PC-3 (cell line): ENCODE results near the gene SH3RF3. TPM values are rescaled to one million over a fixed set of nuclear protein-coding genes. Genes with fewer than 3 reads are reported as not detected.

Experiments
- ATAC-seq: fragments of 200-7000 bp; cut with Tn5 transposase; 2 replicates; pipeline ENCODE4 v1.9.1; 2020; ENCODE audit warnings: mild to moderate bottlenecking, moderate library complexity
- BruUV-seq: library from RNA; stranded (reverse); fragments of 400-500 nt; replicated peaks from 2 replicates; lab custom pipeline; 2021; lab: Mats Ljungman, UMichigan
- CTCF ChIA-PET: fragments of 300-600 bp; sonication (Branson Sonifier 250); formaldehyde crosslinking; loops from one replicate; lab custom pipeline; 2022; ENCODE audit warnings: antibody characterized with exemption; lab: Charles Lee
- POLR2A ChIA-PET: fragments of 300-600 bp; sonication (Branson Sonifier 250); formaldehyde crosslinking; loops from one replicate; lab custom pipeline; 2022; ENCODE audit warnings: antibody characterized with exemption; ENCODE audit not compliant: unreplicated experiment; lab: Charles Lee
- DNase-seq: peaks from one replicate; pipeline ENCODE4 v3.0.0-alpha.2; 2015
- H2AFZ ChIP-seq: fragments of 300-600 bp; sonication (generic); 2 replicates; pipeline ENCODE4 v1.6.0; 2016; ENCODE audit warnings: antibody characterized with exemption, low read length
- H3F3A ChIP-seq: fragments of 300-600 bp; sonication (generic); one replicate; pipeline ENCODE4 v1.6.0; 2017; ENCODE audit warnings: antibody characterized with exemption, low read length, control low read depth, mild to moderate bottlenecking; ENCODE audit not compliant: unreplicated experiment
- H3K27ac ChIP-seq: fragments of 300-600 bp; sonication (generic); 2 replicates; pipeline ENCODE4 v1.5.1; 2016; ENCODE audit warnings: mild to moderate bottlenecking, low read length
- H3K27me3 ChIP-seq: fragments of 300-600 bp; sonication (generic); 2 replicates; pipeline ENCODE4 v1.6.1; 2016; ENCODE audit warnings: low read length, mixed read lengths
- H3K36me3 ChIP-seq: fragments of 300-600 bp; sonication (generic); 2 replicates; pipeline ENCODE4 v1.6.1; 2016; ENCODE audit warnings: low read depth, mixed run types, low read length, mixed read lengths
- H3K4me1 ChIP-seq: fragments of 300-600 bp; sonication (generic); 2 replicates; pipeline ENCODE4 v1.5.1; 2016; ENCODE audit warnings: low read length; ENCODE audit not compliant: insufficient read depth
- H3K4me2 ChIP-seq: fragments of 300-600 bp; sonication (generic); 2 replicates; pipeline ENCODE4 v1.6.0; 2016; ENCODE audit warnings: low read length
- H3K4me3 ChIP-seq: fragments of 300-600 bp; sonication (generic); 2 replicates; pipeline ENCODE4 v1.5.1; 2016; ENCODE audit warnings: mild to moderate bottlenecking, low read length, mixed read lengths
- H3K79me2 ChIP-seq: fragments of 300-600 bp; sonication (generic); 2 replicates; pipeline ENCODE4 v1.6.1; 2017; ENCODE audit warnings: low read length, mixed read lengths
- H3K9ac ChIP-seq: fragments of 300-600 bp; sonication (generic); 2 replicates; pipeline ENCODE4 v1.6.0; 2016; ENCODE audit warnings: mild to moderate bottlenecking, low read length
- H3K9me2 ChIP-seq: fragments of 300-600 bp; sonication (generic); replicated peaks from 2 replicates; pipeline ENCODE4 v1.6.1; 2016; ENCODE audit warnings: mixed run types, low read length, mixed read lengths
- H3K9me3 ChIP-seq: fragments of 300-600 bp; sonication (generic); 2 replicates; pipeline ENCODE4 v1.6.1; 2016; ENCODE audit warnings: low read length, mixed read lengths
- H4K20me1 ChIP-seq: fragments of 300-600 bp; sonication (generic); 2 replicates; pipeline ENCODE4 v1.6.1; 2016; ENCODE audit warnings: low read length, mixed read lengths
- CTCF ChIP-seq: fragments of 300-600 bp; sonication (generic); conservative IDR thresholded peaks from 2 replicates; pipeline ENCODE4 v1.5.1; 2017; ENCODE audit warnings: antibody characterized with exemption, low read depth, mild to moderate bottlenecking, low read length
- EZH2 ChIP-seq: fragments of 300-600 bp; sonication (generic); IDR thresholded peaks from one replicate; pipeline ENCODE4 v1.6.1; 2017; ENCODE audit warnings: antibody characterized with exemption, mild to moderate bottlenecking, low read length; ENCODE audit not compliant: unreplicated experiment
- EZH2phosphoT487 ChIP-seq: fragments of 300-600 bp; sonication (generic); IDR thresholded peaks from 2 replicates; pipeline ENCODE4 v1.6.1; 2018; ENCODE audit warnings: mild to moderate bottlenecking, antibody characterized with exemption, low read length, borderline replicate concordance
- intact Hi-C: fragments of 100-400 bp; cut with micrococcal nuclease; formaldehyde crosslinking; loops from 2 replicates; pipeline ENCODE4 v1.9.0; 2023
- total RNA-seq: library from RNA; depleted of rRNA; stranded (reverse); fragments of >200 nt; gene quantifications from 2 replicates; pipeline ENCODE4 v1.2.3, GENCODE V29; 2014

The SH3RF3 gene
- total RNA-seq, 1 experiment from 2014 or later, result 11.7 TPM

DNA sequence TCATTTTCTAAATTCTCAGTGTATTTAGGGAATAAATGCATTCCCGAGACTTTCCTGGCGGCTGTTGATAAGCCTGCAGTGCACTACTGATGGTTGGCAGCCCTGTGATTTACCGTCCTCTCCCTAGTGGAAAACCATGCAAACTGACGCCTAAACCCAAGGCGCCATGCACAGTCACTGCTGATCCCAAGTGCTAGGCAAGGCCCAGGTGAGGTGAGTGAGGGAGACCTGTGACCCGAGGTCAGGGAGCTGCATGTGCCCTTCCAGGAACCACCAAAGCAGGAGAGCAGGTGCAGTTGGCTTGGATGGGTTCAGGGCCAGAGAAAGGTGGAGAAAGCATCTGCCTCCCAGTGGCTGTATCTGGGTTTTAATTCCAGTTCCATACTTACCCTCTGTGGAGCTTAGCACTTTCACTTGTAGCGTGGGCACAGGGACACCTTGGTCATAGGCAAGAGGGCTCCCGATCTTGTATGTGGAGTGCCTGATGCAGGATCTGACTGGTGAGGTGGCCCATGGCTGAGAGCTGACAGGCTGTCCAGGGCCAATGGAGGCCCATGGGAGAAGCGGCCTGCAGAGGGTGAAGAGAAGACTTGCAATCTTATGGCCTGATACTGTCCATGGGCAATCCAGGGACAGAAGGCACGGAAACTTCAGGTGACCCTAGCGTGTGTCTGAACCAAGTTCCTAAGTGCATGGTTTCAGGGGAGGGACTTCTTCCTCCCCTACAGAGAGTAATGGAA, 131.3 kb downstream of the SH3RF3 start:
- no peak for DNase-seq
- TF ChIP-seq EZH2phosphoT487, result no peak
- no peak for TF ChIP-seq CTCF
- no peak for TF ChIP-seq EZH2
- Histone ChIP-seq H3K9me2 (no peaks in the 10 kb centered on the region), H3K79me2 (peaks cover 36% of the 10 kb centered on the region), H3K4me1 (no peaks in the 10 kb centered on the region; the same call in 1 of the 2 replicates), H3K4me2 (no peak overlapping the region), H3K9ac (no peak overlapping the region), H3K27ac (no peak overlapping the region), H4K20me1 (peaks cover 5% of the 10 kb centered on the region; the same call in 1 of the 2 replicates), H3K27me3 (no peaks in the 10 kb centered on the region), H3F3A (no peaks in the 10 kb centered on the region), H3K4me3 (no peak overlapping the region), H3K9me3 (no peaks in the 10 kb centered on the region), H3K36me3 (no peaks in the 10 kb centered on the region), H2AFZ (no peak overlapping the region)
- ATAC-seq, result no peak
- intact Hi-C loops, result no loop called here
- BruUV-seq, result no TSS peak
- POLR2A ChIA-PET, result no interaction called here
- CTCF ChIA-PET, result no interaction called here

GRCh38 chr2:109260886-109261700, 132.1 kb downstream of the SH3RF3 start:
- ATAC-seq, result peak; percentile 60; the same call in 1 of the 2 replicates
- peak; percentile 18 for DNase-seq

More at GRCh38 chr2:109260886-109261700, 132.1 kb downstream of the SH3RF3 start:
- Histone ChIP-seq H3K9ac (no peak overlapping the region), H3K4me3 (no peak overlapping the region), H2AFZ (no peak overlapping the region), H3K27ac (no peak overlapping the region), H3K27me3 (no peaks in the 10 kb centered on the region), H3F3A (no peaks in the 10 kb centered on the region), H4K20me1 (peaks cover 5% of the 10 kb centered on the region; the same call in 1 of the 2 replicates), H3K36me3 (no peaks in the 10 kb centered on the region), H3K4me2 (no peak overlapping the region), H3K4me1 (no peaks in the 10 kb centered on the region; the same call in 1 of the 2 replicates), H3K9me2 (no peaks in the 10 kb centered on the region), H3K9me3 (no peaks in the 10 kb centered on the region), H3K79me2 (peaks cover 40% of the 10 kb centered on the region)
- POLR2A ChIA-PET, result no interaction called here
- CTCF ChIA-PET, result no interaction called here
- no TSS peak for BruUV-seq
- intact Hi-C loops, result no loop called here
- peak; percentile 51 for TF ChIP-seq CTCF
- TF ChIP-seq EZH2phosphoT487, result no peak
